GM19372 (cell line): ENCODE data around the gene SPAG16.
"Not testable (repeated sequence)": the region's sequence is repeated elsewhere in the genome, so short reads cannot be mapped to it uniquely, and the experiment has no call there.

Source experiments
- ATAC-seq: cut with Tn5 transposase; IDR thresholded peaks from one replicate; pipeline ENCODE4 v1.9.1; 2021; ENCODE audit warnings: mild to moderate bottlenecking, low read depth, moderate library complexity; ENCODE audit not compliant: unreplicated experiment

SPAG16 gene

GRCh38 chr2:213688133-213688532 is 403.9 kb downstream of the SPAG16 start:
- ATAC-seq: no peak

DNA sequence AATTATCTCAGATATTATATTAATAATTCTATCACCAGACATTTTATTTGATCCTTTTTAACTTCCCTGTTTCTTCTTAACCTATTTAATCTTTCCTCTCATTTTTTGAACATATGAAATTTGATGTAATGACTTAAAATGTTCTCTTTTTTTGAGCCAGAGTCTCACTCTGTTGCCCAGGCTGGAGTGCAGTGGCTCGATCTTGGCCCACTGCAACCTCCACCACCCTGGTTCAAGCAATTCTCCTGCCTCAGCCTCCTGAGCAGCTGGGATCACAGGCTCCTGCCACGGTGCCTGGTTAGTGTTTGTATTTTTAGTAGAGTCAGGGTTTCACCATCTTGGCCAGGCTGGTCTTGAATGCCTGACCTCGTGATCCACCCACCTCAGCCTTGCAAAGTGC is 404.6 kb downstream of the SPAG16 start:
- ATAC-seq: not testable (repeated sequence)

- ATAC-seq: no peak
Observed at GRCh38 chr2:213689585-213689984, 405.3 kb downstream of the SPAG16 start.

- ATAC-seq: peak; percentile 66
Observed at GRCh38 chr2:213691351-213691750, 407.1 kb downstream of the SPAG16 start.

DNA sequence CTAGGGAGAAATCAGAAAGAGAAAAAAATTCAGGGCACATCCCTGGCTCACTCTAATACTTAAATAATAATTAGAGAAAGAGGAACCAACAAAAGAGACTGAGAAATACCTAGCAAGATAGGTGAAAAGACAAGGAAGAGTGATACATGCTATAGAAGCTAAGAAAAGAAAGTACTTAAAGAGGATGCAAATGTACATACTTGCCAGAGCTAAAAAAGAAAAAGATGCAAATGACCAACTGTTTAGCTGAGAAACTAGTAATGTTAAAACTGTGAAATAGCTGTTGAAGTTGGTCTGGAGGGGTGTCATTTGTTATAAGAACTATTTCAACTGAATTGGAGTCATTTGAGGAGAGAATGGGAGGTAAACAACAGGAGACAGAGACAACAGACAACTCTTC is 412.2 kb downstream of the SPAG16 start:
- no peak for ATAC-seq

DNA sequence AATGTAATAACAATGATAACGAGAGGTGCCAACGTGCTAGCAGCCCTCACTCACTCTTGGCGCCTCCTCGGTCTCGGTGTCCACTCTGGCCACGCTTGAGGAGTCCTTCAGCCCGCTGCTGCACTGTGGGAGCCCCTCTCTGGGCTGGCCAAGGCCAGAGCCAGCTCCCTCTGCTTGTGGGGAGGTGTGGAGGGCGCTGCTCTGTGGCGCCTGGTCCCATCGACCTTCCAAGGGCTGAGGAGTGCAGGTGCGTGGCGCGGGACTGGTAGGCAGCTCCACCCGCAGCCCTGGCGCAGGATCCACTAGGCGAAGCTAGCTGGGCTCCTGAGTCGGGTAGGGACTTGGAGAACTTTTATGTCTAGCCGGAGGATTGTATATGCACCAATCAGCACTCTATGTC is 417.1 kb downstream of the SPAG16 start:
- ATAC-seq: not testable (repeated sequence)

- no peak for ATAC-seq
Observed at GRCh38 chr2:213703406-213704098, 419.3 kb downstream of the SPAG16 start.

- ATAC-seq: no peak
Observed at GRCh38 chr2:213710164-213710563, 425.9 kb downstream of the SPAG16 start.

- not testable (repeated sequence) for ATAC-seq
Observed at GRCh38 chr2:213718411-213718810, 434.1 kb downstream of the SPAG16 start.

DNA sequence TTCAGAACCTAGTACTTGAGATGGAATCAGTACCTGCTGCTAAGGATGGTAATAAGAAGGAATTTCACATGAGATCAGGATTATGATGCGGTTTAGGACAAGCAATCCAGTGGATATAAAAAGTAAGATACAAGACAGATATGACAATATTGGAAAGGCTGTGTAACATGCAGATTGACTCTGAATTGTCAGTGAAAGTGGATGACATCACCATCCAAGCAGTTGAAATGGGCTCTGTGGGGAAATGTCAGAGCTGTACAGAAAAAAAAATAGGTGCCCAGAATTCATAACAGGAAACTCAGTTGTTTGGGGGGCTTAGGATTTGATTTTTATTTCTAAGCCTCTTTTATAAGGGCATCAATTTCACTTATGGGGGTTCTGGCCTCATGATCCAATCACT is 438.3 kb downstream of the SPAG16 start:
- no peak for ATAC-seq

DNA sequence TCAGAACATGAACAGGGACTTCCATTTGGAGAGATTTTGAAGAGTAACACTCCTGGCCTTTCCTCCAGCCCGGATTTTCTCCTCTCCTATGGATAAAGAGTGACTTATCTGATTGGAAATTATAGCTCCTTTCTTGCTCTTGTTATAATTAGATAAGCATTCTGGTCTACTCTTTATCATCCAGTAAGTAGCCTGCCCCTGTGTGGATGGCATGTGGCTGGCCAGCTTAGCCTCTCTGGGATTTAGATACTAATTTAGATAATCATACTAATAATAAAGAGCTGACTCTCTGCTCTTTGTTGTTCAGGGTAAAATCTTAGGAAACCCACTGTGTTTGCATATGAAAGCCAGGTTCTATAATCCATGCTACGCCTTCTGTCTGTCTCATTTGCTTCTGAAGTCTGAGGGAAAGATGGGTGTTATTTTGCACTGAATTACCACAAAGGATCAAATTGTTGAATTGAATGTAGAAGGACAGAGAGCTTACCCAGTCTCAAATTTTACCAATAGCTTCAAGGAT is 438.8 kb downstream of the SPAG16 start:
- no peak for ATAC-seq

- ATAC-seq: no peak
Observed at GRCh38 chr2:213723707-213724106, 439.4 kb downstream of the SPAG16 start.

DNA sequence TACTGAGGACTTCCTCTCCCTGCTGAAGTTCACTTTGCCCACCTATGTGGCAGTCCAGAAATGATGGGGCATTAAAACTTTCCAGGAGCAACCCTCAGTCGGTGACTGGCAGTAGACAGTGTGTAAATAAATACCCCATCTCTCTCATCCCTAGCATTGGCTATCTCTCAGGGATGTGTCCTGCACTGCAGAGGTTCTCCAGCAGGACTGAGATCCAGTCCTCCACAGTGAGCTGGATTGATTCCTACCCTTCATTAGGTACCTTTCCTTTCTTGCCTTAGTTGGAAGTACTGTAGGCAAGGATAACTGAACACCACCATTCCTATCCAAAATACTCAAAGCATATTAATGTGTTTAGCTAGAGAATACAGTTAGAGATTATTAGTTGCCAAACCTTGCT is 441.8 kb downstream of the SPAG16 start:
- no peak for ATAC-seq

DNA sequence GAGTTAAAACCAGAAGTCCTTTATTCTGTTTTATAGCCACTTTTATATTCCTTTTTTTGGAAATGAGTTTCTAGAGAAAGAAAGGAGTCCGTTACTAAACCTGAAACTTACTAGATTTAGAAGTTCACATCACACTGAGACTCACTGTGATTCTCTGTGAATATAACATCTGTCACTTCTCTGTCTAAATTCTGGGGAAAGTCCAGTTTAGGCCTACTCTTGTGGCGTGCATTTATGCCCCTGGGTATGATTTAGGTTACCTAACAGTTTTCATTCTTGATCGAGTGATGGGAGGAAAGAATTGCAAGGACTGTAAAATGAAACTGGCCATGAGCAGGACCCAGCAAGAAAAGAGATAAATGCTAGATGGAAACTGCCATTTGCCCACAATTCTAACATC is 449.6 kb downstream of the SPAG16 start:
- peak; percentile 90 for ATAC-seq

- peak; percentile 58 for ATAC-seq
Observed at GRCh38 chr2:213740453-213740852, 456.2 kb downstream of the SPAG16 start.

DNA sequence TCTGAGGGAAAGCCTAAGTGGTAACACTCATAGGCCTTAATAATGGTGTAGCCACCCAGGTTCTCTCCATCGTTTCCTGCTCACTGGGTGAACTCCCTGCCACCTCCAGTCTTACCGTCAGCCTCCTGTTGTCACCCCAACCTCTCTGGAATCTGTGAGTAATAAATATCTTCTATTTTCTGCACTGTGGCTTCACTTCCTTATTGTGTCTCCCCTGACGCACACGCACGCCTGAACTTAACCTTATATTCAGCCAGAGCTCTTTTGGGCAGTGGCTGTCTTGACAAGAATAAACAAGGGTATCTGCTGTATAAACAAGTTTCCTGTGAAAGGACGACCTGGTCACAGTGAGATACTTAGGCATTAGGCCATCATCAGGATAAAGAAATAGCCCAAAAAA is 467.2 kb downstream of the SPAG16 start:
- no peak for ATAC-seq

DNA sequence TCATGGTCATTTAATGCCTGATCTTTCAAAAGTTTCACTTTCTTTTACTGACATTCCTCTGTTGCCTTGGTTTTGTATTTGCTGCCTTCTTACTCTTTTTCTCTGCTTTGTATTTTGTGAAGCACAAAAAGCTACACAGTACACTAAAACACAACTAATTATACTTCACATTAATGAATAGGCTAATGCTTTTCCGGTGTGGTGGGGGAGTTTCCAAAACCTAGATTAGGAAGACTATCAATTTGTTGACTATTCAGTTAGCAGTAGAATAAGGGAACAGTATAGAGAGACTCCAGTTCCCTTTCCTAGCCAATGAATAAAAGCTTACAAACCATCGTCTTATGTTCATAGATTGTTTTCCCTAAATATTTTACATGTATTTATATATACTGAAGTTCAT is 468.3 kb downstream of the SPAG16 start:
- ATAC-seq: no peak

DNA sequence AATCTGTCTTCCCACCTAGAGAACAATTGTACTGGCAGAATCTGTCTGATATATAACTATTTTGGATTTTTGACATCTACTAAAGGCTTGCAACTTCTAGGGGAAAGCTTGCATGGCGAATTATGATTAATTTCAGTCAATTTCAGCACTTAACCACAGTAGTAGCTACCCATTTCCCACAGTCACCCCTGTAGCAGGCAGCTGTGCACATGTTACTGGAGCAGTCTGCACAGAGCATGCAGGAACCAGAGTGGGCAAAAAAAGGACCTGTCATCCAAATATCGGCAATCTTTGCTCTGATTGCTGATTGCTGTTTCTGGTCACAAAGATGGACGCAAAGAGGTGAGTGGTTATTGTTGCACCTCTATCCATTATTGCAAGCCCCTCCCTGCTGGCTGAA is 473.3 kb downstream of the SPAG16 start:
- ATAC-seq: no peak

DNA sequence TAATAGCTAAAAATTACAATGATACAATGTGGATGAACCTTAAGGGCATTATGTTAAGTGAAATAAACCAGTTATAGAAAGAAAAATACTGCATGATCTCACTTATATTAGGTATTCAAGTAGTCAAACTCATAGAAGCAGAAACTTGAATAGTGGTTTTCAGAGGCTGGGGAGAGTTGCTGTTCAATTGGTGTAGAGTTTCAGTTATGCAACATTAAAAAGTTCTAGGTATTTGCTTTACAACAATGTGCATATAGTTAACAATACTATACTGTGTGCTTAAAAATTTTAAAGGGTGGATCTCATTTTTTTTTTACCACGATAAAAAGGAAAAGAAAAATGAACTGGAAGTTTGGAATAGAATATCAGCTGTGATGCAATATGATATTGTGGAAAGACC is 479.1 kb downstream of the SPAG16 start:
- no peak for ATAC-seq

DNA sequence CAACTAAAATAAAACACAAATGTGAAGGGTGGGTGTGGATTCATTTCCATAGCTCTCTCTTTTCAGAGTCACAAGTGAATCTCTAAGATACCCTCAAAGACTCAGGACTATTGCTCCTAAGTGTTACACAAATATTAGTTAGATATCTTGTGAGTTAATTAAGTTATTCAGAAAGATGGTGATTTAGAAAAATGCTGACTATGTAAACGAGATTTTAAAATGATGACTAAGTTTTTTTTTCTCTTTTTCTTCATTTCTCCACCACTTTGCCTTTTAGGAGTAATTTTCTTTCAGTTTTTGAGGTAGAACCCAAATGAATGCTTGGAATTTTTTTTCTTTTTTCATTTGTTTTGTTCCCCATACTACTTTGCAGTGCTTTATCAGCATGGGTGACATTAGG is 479.7 kb downstream of the SPAG16 start:
- no peak for ATAC-seq

DNA sequence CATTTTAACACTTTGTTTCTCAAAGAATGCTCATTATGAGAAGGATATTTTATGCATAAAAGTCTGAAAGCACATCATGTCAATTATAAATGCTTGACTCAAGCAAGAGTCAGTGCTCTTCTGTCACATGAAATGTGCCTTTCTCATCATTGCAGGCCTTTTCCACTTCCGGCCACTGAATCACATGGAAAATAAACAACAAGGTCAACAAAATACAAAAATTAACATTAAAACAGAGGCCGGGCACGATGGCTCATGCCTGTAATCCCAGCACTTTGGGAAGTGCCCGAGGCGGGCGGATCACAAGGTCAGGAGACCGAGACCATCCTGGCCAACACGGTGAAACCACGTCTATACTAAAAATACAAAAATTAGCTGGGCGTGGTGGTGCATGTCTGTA is 480.6 kb downstream of the SPAG16 start:
- ATAC-seq: no peak

DNA sequence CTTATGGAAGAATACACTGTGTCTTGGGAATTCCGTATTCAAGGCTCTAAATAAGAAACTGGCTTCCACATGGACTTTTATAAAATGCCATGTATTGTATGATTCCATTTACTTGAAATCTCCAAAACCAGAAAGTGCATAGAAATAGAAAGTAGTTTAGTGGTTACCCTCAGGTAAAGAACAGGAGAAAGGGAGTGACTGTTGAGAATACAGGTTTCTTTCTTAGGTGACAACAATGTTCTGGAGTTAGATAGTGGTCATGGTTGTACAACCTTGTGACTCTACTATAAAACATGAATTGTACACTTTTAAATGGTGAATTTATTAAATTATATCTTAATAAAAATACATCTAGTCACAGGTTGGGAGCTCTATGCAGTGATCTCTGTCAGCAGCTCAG is 481.8 kb downstream of the SPAG16 start:
- ATAC-seq: peak; percentile 40

- ATAC-seq: peak; percentile 89
Observed at GRCh38 chr2:213766465-213766901, 482.2 kb downstream of the SPAG16 start.
